GM21360 (cell line): ENCODE data around the gene PACSIN2.

Experiments used
- ATAC-seq: cut with Tn5 transposase; IDR thresholded peaks from one replicate; pipeline ENCODE4 v1.9.1; 2021; ENCODE audit warnings: mild to moderate bottlenecking, moderate library complexity; ENCODE audit not compliant: unreplicated experiment

PACSIN2 gene

GRCh38 chr22:42841444-42841843 is 173.5 kb downstream of the PACSIN2 start:
- no peak for ATAC-seq

- no peak for ATAC-seq
Measured at GRCh38 chr22:42837556-42837955, 177.4 kb downstream of the PACSIN2 start.

- no peak for ATAC-seq
Measured at GRCh38 chr22:42836026-42836425, 178.9 kb downstream of the PACSIN2 start.

GRCh38 chr22:42834177-42834949 is 180.6 kb downstream of the PACSIN2 start:
- ATAC-seq: no peak

- no peak for ATAC-seq
Measured at GRCh38 chr22:42833104-42833503, 181.8 kb downstream of the PACSIN2 start.

GRCh38 chr22:42831712-42832111 is 183.2 kb downstream of the PACSIN2 start:
- ATAC-seq: no peak

GRCh38 chr22:42830161-42830560 is 184.8 kb downstream of the PACSIN2 start:
- ATAC-seq: no peak

GRCh38 chr22:42829302-42829701 is 185.6 kb downstream of the PACSIN2 start:
- no peak for ATAC-seq

GRCh38 chr22:42825796-42826195 is 189.2 kb downstream of the PACSIN2 start:
- no peak for ATAC-seq

- no peak for ATAC-seq
Measured at GRCh38 chr22:42821386-42821785, 193.6 kb downstream of the PACSIN2 start.

- no peak for ATAC-seq
Measured at GRCh38 chr22:42820045-42820763, 194.7 kb downstream of the PACSIN2 start.
